PC-3 (cell line): Measurements from ENCODE around the gene DNAJB6. TPM values are rescaled to one million over a fixed set of nuclear protein-coding genes. Genes with fewer than 3 reads are reported as not detected.

ENCODE experiments used
- ATAC-seq: fragments of 200-7000 bp; cut with Tn5 transposase; 2 replicates; pipeline ENCODE4 v1.9.1; 2020; ENCODE audit warnings: mild to moderate bottlenecking, moderate library complexity
- BruUV-seq: library from RNA; stranded (reverse); fragments of 400-500 nt; replicated peaks from 2 replicates; lab custom pipeline; 2021; lab: Mats Ljungman, UMichigan
- CTCF ChIA-PET: fragments of 300-600 bp; sonication (Branson Sonifier 250); formaldehyde crosslinking; loops from one replicate; lab custom pipeline; 2022; ENCODE audit warnings: antibody characterized with exemption; lab: Charles Lee
- POLR2A ChIA-PET: fragments of 300-600 bp; sonication (Branson Sonifier 250); formaldehyde crosslinking; loops from one replicate; lab custom pipeline; 2022; ENCODE audit warnings: antibody characterized with exemption; ENCODE audit not compliant: unreplicated experiment; lab: Charles Lee
- DNase-seq: peaks from one replicate; pipeline ENCODE4 v3.0.0-alpha.2; 2015
- H2AFZ ChIP-seq: fragments of 300-600 bp; sonication (generic); 2 replicates; pipeline ENCODE4 v1.6.0; 2016; ENCODE audit warnings: antibody characterized with exemption, low read length
- H3F3A ChIP-seq: fragments of 300-600 bp; sonication (generic); one replicate; pipeline ENCODE4 v1.6.0; 2017; ENCODE audit warnings: antibody characterized with exemption, low read length, control low read depth, mild to moderate bottlenecking; ENCODE audit not compliant: unreplicated experiment
- H3K27ac ChIP-seq: fragments of 300-600 bp; sonication (generic); 2 replicates; pipeline ENCODE4 v1.5.1; 2016; ENCODE audit warnings: mild to moderate bottlenecking, low read length
- H3K27me3 ChIP-seq: fragments of 300-600 bp; sonication (generic); 2 replicates; pipeline ENCODE4 v1.6.1; 2016; ENCODE audit warnings: low read length, mixed read lengths
- H3K36me3 ChIP-seq: fragments of 300-600 bp; sonication (generic); 2 replicates; pipeline ENCODE4 v1.6.1; 2016; ENCODE audit warnings: low read depth, mixed run types, low read length, mixed read lengths
- H3K4me1 ChIP-seq: fragments of 300-600 bp; sonication (generic); 2 replicates; pipeline ENCODE4 v1.5.1; 2016; ENCODE audit warnings: low read length; ENCODE audit not compliant: insufficient read depth
- H3K4me2 ChIP-seq: fragments of 300-600 bp; sonication (generic); 2 replicates; pipeline ENCODE4 v1.6.0; 2016; ENCODE audit warnings: low read length
- H3K4me3 ChIP-seq: fragments of 300-600 bp; sonication (generic); 2 replicates; pipeline ENCODE4 v1.5.1; 2016; ENCODE audit warnings: mild to moderate bottlenecking, low read length, mixed read lengths
- H3K79me2 ChIP-seq: fragments of 300-600 bp; sonication (generic); 2 replicates; pipeline ENCODE4 v1.6.1; 2017; ENCODE audit warnings: low read length, mixed read lengths
- H3K9ac ChIP-seq: fragments of 300-600 bp; sonication (generic); 2 replicates; pipeline ENCODE4 v1.6.0; 2016; ENCODE audit warnings: mild to moderate bottlenecking, low read length
- H3K9me2 ChIP-seq: fragments of 300-600 bp; sonication (generic); replicated peaks from 2 replicates; pipeline ENCODE4 v1.6.1; 2016; ENCODE audit warnings: mixed run types, low read length, mixed read lengths
- H3K9me3 ChIP-seq: fragments of 300-600 bp; sonication (generic); 2 replicates; pipeline ENCODE4 v1.6.1; 2016; ENCODE audit warnings: low read length, mixed read lengths
- H4K20me1 ChIP-seq: fragments of 300-600 bp; sonication (generic); 2 replicates; pipeline ENCODE4 v1.6.1; 2016; ENCODE audit warnings: low read length, mixed read lengths
- EZH2 ChIP-seq: fragments of 300-600 bp; sonication (generic); IDR thresholded peaks from one replicate; pipeline ENCODE4 v1.6.1; 2017; ENCODE audit warnings: antibody characterized with exemption, mild to moderate bottlenecking, low read length; ENCODE audit not compliant: unreplicated experiment
- EZH2phosphoT487 ChIP-seq: fragments of 300-600 bp; sonication (generic); IDR thresholded peaks from 2 replicates; pipeline ENCODE4 v1.6.1; 2018; ENCODE audit warnings: mild to moderate bottlenecking, antibody characterized with exemption, low read length, borderline replicate concordance
- intact Hi-C: fragments of 100-400 bp; cut with micrococcal nuclease; formaldehyde crosslinking; loops from 2 replicates; pipeline ENCODE4 v1.9.0; 2023
- total RNA-seq: library from RNA; depleted of rRNA; stranded (reverse); fragments of >200 nt; gene quantifications from 2 replicates; pipeline ENCODE4 v1.2.3, GENCODE V29; 2014
- TF ChIP-seq, protein P1 (sequence below): fragments of 300-600 bp; sonication (generic); conservative IDR thresholded peaks from 2 replicates; pipeline ENCODE4 v1.5.1; 2017; ENCODE audit warnings: antibody characterized with exemption, low read depth, mild to moderate bottlenecking, low read length

DNAJB6 gene
- total RNA-seq, 1 experiment from 2014 or later: 151 TPM

DNA sequence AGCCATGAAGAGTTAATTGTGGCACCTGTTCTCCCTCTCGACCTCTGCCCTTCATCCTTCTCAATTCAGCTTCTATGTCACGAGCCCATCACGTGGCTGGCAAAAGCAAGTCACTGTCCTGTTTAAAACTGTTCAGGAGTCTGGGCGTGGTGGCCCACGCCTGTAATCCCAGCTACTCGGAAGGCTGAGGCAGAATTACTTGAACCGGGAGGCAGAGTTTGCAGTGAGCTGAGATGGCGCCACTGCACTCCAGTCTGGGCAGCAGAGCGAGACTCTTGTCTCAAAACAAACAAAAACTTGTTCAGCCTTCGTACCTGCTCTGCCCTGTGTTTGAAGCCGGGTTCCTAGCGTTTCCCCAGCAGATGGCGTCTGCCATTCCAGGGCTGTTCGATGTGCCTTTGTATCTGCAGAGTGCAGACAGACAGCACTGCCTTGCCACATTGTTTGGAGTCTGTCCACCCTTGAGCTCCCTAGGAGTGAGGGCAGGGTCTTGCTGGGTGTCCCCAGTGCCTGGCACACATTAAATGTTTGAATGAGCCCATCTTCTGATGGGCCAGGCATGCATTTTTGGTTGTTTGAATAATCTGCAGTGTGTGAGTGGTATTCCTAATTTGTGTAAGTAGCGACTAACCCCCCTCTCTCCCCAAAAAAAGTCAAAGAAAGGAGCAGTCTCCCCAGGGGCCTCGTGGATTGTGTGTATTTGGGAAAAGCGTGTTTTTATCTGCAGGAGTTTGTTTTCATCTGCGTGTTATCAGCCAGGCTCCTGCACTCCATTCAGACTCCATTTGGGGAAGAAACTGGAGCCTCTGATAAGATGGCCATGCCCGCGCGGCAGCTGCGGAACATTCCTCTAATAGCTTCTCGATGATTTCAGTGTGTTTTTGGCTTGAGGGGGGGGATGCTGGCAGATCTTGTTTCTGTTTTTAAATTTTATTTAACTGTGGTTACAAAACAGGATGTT is 61.2 kb downstream of the DNAJB6 start:
- no peak for TF ChIP-seq EZH2
- TF ChIP-seq EZH2phosphoT487: no peak
- TF ChIP-seq, protein P1, sequence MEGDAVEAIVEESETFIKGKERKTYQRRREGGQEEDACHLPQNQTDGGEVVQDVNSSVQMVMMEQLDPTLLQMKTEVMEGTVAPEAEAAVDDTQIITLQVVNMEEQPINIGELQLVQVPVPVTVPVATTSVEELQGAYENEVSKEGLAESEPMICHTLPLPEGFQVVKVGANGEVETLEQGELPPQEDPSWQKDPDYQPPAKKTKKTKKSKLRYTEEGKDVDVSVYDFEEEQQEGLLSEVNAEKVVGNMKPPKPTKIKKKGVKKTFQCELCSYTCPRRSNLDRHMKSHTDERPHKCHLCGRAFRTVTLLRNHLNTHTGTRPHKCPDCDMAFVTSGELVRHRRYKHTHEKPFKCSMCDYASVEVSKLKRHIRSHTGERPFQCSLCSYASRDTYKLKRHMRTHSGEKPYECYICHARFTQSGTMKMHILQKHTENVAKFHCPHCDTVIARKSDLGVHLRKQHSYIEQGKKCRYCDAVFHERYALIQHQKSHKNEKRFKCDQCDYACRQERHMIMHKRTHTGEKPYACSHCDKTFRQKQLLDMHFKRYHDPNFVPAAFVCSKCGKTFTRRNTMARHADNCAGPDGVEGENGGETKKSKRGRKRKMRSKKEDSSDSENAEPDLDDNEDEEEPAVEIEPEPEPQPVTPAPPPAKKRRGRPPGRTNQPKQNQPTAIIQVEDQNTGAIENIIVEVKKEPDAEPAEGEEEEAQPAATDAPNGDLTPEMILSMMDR: peak; percentile 65
- intact Hi-C loops: loop anchor here (1.0 kb wide), 1 partner anchor 13 kb away; no protein-coding TSS in a partner anchor
- peak overlapping the region; percentile 38 for H3K27ac ChIP-seq
- no peaks in the 10 kb centered on the region for H3K27me3 ChIP-seq
- no peak overlapping the region for H3K4me3 ChIP-seq
- H3K4me2 ChIP-seq: no peak overlapping the region
- no peak overlapping the region for H2AFZ ChIP-seq
- ChIA-PET POLR2A (no interaction called here), CTCF (no interaction called here)
- H3K9ac ChIP-seq: 0 out of 2 replicates have a peak overlapping the region, but pooled peaks have one; percentile 20
- peaks cover 8% of the 10 kb centered on the region; the same call in 1 of the 2 replicates for H4K20me1 ChIP-seq
- no peaks in the 10 kb centered on the region for H3F3A ChIP-seq
- DNase-seq: peak; percentile 65
- no peaks in the 10 kb centered on the region for H3K9me3 ChIP-seq
- peak; percentile 72 for ATAC-seq
- peaks cover 12% of the 10 kb centered on the region; the same call in 1 of the 2 replicates for H3K36me3 ChIP-seq
- no peaks in the 10 kb centered on the region for H3K9me2 ChIP-seq
- H3K4me1 ChIP-seq: peaks cover 25% of the 10 kb centered on the region
- BruUV-seq: no TSS peak
- H3K79me2 ChIP-seq: peaks cover 38% of the 10 kb centered on the region; the same call in 1 of the 2 replicates

DNA sequence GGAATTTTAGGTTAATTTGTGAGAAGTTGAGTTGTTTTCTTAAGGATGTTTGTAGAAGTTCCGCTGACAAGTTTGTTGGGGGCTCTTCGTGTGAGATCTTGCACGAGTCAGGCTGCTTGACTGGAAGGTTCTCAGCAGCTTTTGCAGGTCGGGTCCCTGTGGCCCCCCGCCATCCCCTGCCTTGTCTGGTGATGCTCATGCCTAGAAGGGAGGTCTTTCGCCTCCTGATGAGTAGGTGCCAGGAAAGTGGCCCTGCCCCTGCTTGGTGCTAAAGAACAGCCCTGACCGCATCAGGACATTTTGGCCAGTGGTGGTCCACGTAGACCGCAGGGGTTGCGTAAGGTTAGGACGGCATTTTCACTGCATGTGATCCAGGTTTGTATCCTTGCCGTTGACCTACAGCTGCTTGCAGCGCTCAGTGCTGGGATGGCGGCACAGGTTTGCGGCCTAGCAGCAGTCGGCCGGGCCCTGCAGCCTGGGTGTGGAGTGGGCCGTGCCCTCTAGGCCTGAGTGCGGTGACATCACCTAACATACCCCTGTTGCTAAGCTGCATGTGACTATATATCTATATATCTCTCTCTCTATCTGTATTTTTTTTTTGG is 62.4 kb downstream of the DNAJB6 start:
- no TSS peak for BruUV-seq
- H4K20me1 ChIP-seq: peaks cover 3% of the 10 kb centered on the region; the same call in 1 of the 2 replicates
- H3K4me3 ChIP-seq: no peak overlapping the region
- no peaks in the 10 kb centered on the region for H3K27me3 ChIP-seq
- intact Hi-C loops: no loop called here
- ChIA-PET CTCF (no interaction called here), POLR2A (no interaction called here)
- no peak for DNase-seq
- no peak overlapping the region for H2AFZ ChIP-seq
- no peak for ATAC-seq
- H3K4me2 ChIP-seq: no peak overlapping the region
- H3K27ac ChIP-seq: 0 out of 2 replicates have a peak overlapping the region, but pooled peaks have one; percentile 38
- H3F3A ChIP-seq: no peaks in the 10 kb centered on the region
- H3K9ac ChIP-seq: no peak overlapping the region
- peaks cover 28% of the 10 kb centered on the region; the same call in 1 of the 2 replicates for H3K79me2 ChIP-seq
- H3K4me1 ChIP-seq: peaks cover 18% of the 10 kb centered on the region
- H3K36me3 ChIP-seq: peaks cover 10% of the 10 kb centered on the region; the same call in 1 of the 2 replicates
- no peaks in the 10 kb centered on the region for H3K9me2 ChIP-seq
- no peak for TF ChIP-seq EZH2phosphoT487
- TF ChIP-seq EZH2: no peak
- TF ChIP-seq, protein P1: no peak
- no peaks in the 10 kb centered on the region for H3K9me3 ChIP-seq
